GM13977 (cell line): Measurements from ENCODE around the gene NHLRC1.
A peak's percentile ranks its signal among the peaks of the same experiment; 100 is the strongest.

Source experiments
- DNase-seq: peaks from one replicate; pipeline ENCODE4 v3.0.0; 2012; ENCODE audit warnings: low spot score
- in situ Hi-C: fragments of 300-500 bp; cut with MboI; formaldehyde crosslinking; loops from one replicate; pipeline ENCODE4 v1.12.0; 2022; ENCODE audit warnings: low sequenced_read_pairs, low pct_unique_long_range_greater_than_20kb, mixed read lengths, inconsistent platforms; ENCODE audit not compliant: unreplicated experiment
- TF ChIP-seq, protein P1 (sequence below): IDR thresholded peaks from 2 replicates; pipeline ENCODE4 v1.5.1; 2012; ENCODE audit warnings: mild to moderate bottlenecking, control low read depth; ENCODE audit not compliant: insufficient read depth; ENCODE audit errors: extremely low read depth, missing control alignments

NHLRC1 gene

DNA sequence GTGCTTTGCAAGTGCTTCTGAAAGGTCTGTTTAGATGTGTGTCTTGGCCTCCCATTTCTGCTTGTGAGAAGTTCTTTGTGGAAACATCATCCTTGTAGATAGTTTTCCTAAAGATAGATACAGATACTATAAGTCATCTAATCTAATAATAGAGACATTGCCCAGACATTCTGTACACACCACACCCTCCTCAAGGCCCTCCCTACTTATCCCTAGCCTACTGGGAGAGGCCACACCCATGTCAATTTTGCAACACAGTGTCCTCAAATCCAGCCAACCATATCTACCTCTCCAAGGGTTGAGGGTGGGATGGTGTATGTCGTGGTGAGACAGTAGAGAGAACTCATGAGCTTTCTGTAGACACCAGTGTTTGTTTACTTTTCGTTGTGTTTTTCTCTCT, 39.0 kb upstream of the NHLRC1 start:
- no peak for DNase-seq
- TF ChIP-seq, protein P1, sequence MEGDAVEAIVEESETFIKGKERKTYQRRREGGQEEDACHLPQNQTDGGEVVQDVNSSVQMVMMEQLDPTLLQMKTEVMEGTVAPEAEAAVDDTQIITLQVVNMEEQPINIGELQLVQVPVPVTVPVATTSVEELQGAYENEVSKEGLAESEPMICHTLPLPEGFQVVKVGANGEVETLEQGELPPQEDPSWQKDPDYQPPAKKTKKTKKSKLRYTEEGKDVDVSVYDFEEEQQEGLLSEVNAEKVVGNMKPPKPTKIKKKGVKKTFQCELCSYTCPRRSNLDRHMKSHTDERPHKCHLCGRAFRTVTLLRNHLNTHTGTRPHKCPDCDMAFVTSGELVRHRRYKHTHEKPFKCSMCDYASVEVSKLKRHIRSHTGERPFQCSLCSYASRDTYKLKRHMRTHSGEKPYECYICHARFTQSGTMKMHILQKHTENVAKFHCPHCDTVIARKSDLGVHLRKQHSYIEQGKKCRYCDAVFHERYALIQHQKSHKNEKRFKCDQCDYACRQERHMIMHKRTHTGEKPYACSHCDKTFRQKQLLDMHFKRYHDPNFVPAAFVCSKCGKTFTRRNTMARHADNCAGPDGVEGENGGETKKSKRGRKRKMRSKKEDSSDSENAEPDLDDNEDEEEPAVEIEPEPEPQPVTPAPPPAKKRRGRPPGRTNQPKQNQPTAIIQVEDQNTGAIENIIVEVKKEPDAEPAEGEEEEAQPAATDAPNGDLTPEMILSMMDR = no peak
- in situ Hi-C loops = no loop called here

DNA sequence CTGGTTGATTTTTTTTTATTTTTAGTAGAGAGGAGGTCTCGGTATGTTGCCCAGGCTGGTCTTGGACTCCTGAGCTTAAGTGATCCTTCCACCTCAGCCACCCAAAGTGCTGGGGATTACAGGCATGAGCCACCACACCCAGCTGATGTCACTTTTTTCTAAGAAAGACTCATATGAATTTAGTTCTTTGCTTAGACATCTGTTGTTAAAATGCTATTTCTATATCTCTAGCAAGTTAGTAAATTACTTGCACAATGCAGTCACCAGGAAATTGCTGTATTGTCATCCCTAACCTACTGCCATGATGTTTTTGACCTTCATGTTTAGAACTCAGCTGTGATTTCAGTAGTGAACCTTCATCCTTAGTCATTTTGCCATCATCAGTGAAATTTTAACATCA, 38.4 kb upstream of the NHLRC1 start:
- no peak for DNase-seq
- in situ Hi-C loops = no loop called here
- TF ChIP-seq, protein P1 = no peak

GRCh38 chr6:18155864-18156421, 33.5 kb upstream of the NHLRC1 start:
- DNase-seq = peak; percentile 63
- TF ChIP-seq, protein P1 = peak; percentile 26
- in situ Hi-C loops = no loop called here

DNA sequence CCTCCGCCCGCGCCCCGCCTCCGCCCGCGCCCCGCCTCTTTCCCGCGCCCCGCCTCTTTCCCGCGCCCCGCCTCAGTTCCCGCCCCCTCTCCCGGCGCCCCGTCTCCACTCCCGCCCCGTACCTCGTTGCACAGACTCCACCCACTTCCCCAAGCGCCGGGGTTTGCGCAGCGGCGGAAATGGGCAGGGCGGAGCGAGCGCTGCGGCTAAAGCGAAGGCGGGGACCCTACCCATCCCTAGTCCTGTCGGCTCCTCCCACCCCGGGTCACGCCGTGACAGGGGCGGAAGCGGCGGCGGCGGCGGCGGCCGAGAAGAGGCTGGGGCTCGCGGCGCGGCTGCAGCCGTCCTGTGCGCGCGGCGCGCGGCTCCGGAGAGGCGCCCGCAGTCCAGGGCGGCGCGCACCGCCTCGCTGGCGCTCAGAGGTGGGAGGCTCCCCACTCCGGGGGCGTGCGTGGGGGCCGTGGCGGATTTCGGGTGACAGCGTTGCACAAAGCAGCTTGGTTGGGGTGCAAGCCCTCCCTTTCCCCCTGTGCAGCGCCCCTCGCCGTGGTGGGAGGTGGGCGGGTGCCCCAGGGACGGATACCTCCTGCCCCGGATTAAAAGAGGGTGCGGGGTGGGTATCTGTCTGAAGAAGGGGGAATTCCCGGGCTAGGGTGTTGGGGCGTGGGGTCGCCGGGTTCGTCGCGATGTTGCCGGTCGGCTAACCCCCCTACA, 32.8 kb upstream of the NHLRC1 start, which contains the start of gene KDM1B:
TSS of gene KDM1B (plus strand) at position 273 of the 714 bp plus-strand sequence. CDS start 4,474 bp downstream, outside the sequence.
- peak; percentile 100 for DNase-seq
- TF ChIP-seq, protein P1 = no peak
- in situ Hi-C loops = no loop called here

GRCh38 chr6:18154507-18155149, 32.2 kb upstream of the NHLRC1 start, which contains the start of gene TPMT:
TPMT (minus strand) TSS chr6:18155077; CDS start chr6:18149127, 5,950 bp downstream.
- in situ Hi-C loops = no loop called here
- DNase-seq = no peak

DNA sequence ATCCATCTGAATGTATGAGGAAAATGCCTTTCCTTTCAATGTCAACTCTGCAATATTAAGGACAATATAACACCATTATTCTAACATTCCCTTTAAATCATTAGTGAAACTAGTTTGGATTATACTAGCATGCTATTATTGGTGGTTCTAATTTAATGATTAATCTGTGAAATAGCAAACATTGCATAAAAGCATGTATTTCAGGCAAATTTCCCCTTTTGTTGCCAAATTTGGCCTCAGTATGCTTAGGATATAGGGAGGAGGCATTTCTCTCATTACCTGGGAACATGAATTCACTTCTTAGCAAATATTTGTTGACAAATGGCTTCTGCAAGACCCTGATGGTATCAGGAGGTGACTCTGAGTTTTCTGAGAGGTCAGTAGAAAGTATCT, 30.8 kb upstream of the NHLRC1 start:
- DNase-seq = no peak
- in situ Hi-C loops = no loop called here
- TF ChIP-seq, protein P1 = no peak

More at GRCh38 chr6:18154507-18155149, 32.2 kb upstream of the NHLRC1 start, which contains the start of gene TPMT:
- TF ChIP-seq, protein P1 = no peak
